Measurements from ENCODE around the gene PARD3. TPM values are rescaled to one million over a fixed set of nuclear protein-coding genes. Genes with fewer than 3 reads are reported as not detected.

The PARD3 gene
- total RNA-seq, 1 donor from 2014 or later, result 35.4 TPM

- TF ChIP-seq EZH2 (IDR thresholded peaks at IDR 0.05; ENCODE audit: insufficient read depth, low read length) (no peak), CTCF (IDR thresholded peaks at IDR 0.05; ENCODE audit: insufficient read depth, low read depth, low read length) (no peak)
- peaks cover 8% of the 10 kb centered on the region for H3K4me1 Mint-ChIP-seq (ENCODE audit: low read depth, unreplicated experiment)
- DNase-seq (ENCODE audit: low read depth), result no peak
These were observed 153.5 kb downstream of the PARD3 start for GRCh38 chr10:34661580-34661979.

GRCh38 chr10:34658934-34659333 is 156.2 kb downstream of the PARD3 start:
- H3K27ac Mint-ChIP-seq (ENCODE audit: unreplicated experiment), result no peak overlapping the region
- no peaks in the 10 kb centered on the region for H3K9me3 ChIP-seq (ENCODE audit: insufficient read depth, low read depth, low read length)
- no peaks in the 10 kb centered on the region for H3K4me1 ChIP-seq (ENCODE audit: insufficient read depth, low read length)
- no peak overlapping the region for H2AFZ ChIP-seq (ENCODE audit: low read depth, low read length)
- no peak overlapping the region for H3K4me2 ChIP-seq (ENCODE audit: low read length)
- H3K36me3 Mint-ChIP-seq (ENCODE audit: low read depth, unreplicated experiment), result peaks cover 1% of the 10 kb centered on the region
- H3K4me3 ChIP-seq (ENCODE audit: insufficient read depth, low read depth, low read length), result no peak overlapping the region
- FAIRE-seq (no peak), DNase-seq (ENCODE audit: low read depth) (no peak)
- peaks cover 13% of the 10 kb centered on the region for H3K79me2 ChIP-seq (ENCODE audit: insufficient read depth, low read length)
- peaks cover 11% of the 10 kb centered on the region for H3K4me1 Mint-ChIP-seq (ENCODE audit: low read depth, unreplicated experiment)
- H3K27ac ChIP-seq (ENCODE audit: low read depth, low read length), result no peak overlapping the region
- H3K4me3 Mint-ChIP-seq (ENCODE audit: unreplicated experiment), result no peak overlapping the region
- no peaks in the 10 kb centered on the region for H3K36me3 ChIP-seq (ENCODE audit: insufficient read depth, low read length)
- TF ChIP-seq CTCF (IDR thresholded peaks at IDR 0.05; ENCODE audit: insufficient read depth, low read depth, low read length), result no peak
- no peak for TF ChIP-seq EZH2 (IDR thresholded peaks at IDR 0.05; ENCODE audit: insufficient read depth, low read length)
- no peak overlapping the region for H3K9ac ChIP-seq (ENCODE audit: low read length)
- no peaks in the 10 kb centered on the region for H3K9me3 Mint-ChIP-seq (ENCODE audit: unreplicated experiment)
- no peaks in the 10 kb centered on the region for H3K27me3 Mint-ChIP-seq (ENCODE audit: low read depth, unreplicated experiment)
- no peaks in the 10 kb centered on the region for H3K27me3 ChIP-seq (ENCODE audit: insufficient read depth, low read length)
- peaks cover 35% of the 10 kb centered on the region for H4K20me1 ChIP-seq (ENCODE audit: insufficient read depth, low read length)

More at GRCh38 chr10:34661580-34661979, 153.5 kb downstream of the PARD3 start:
- H3K36me3 Mint-ChIP-seq (ENCODE audit: low read depth, unreplicated experiment), result peaks cover 1% of the 10 kb centered on the region
- no peaks in the 10 kb centered on the region for H3K27me3 Mint-ChIP-seq (ENCODE audit: low read depth, unreplicated experiment)
- no peaks in the 10 kb centered on the region for H3K27me3 ChIP-seq (ENCODE audit: insufficient read depth, low read length)
- H3K4me1 ChIP-seq (ENCODE audit: insufficient read depth, low read length), result no peaks in the 10 kb centered on the region
- no peaks in the 10 kb centered on the region for H3K9me3 ChIP-seq (ENCODE audit: insufficient read depth, low read depth, low read length)
- peaks cover 6% of the 10 kb centered on the region for H3K79me2 ChIP-seq (ENCODE audit: insufficient read depth, low read length)
- no peak overlapping the region for H3K4me2 ChIP-seq (ENCODE audit: low read length)
- H3K9ac ChIP-seq (ENCODE audit: low read length), result no peak overlapping the region
- H3K27ac Mint-ChIP-seq (ENCODE audit: unreplicated experiment), result no peak overlapping the region
- H3K9me3 Mint-ChIP-seq (ENCODE audit: unreplicated experiment), result no peaks in the 10 kb centered on the region
- no peak overlapping the region for H2AFZ ChIP-seq (ENCODE audit: low read depth, low read length)
- no peaks in the 10 kb centered on the region for H3K36me3 ChIP-seq (ENCODE audit: insufficient read depth, low read length)
- no peak overlapping the region for H3K4me3 Mint-ChIP-seq (ENCODE audit: unreplicated experiment)
- H4K20me1 ChIP-seq (ENCODE audit: insufficient read depth, low read length), result peaks cover 28% of the 10 kb centered on the region
- no peak overlapping the region for H3K27ac ChIP-seq (ENCODE audit: low read depth, low read length)
- no peak overlapping the region for H3K4me3 ChIP-seq (ENCODE audit: insufficient read depth, low read depth, low read length)
- FAIRE-seq, result no peak

GRCh38 chr10:34656661-34657060 is 158.4 kb downstream of the PARD3 start:
- peaks cover 50% of the 10 kb centered on the region for H4K20me1 ChIP-seq (ENCODE audit: insufficient read depth, low read length)
- no peak overlapping the region for H3K9ac ChIP-seq (ENCODE audit: low read length)
- Mint-ChIP-seq H3K27ac (ENCODE audit: unreplicated experiment) (no peak overlapping the region), H3K27me3 (ENCODE audit: low read depth, unreplicated experiment) (no peaks in the 10 kb centered on the region), H3K4me1 (ENCODE audit: low read depth, unreplicated experiment) (peaks cover 23% of the 10 kb centered on the region), H3K36me3 (ENCODE audit: low read depth, unreplicated experiment) (no peaks in the 10 kb centered on the region), H3K4me3 (ENCODE audit: unreplicated experiment) (no peak overlapping the region), H3K9me3 (ENCODE audit: unreplicated experiment) (no peaks in the 10 kb centered on the region)
- H3K4me3 ChIP-seq (ENCODE audit: insufficient read depth, low read depth, low read length), result no peak overlapping the region
- no peak overlapping the region for H2AFZ ChIP-seq (ENCODE audit: low read depth, low read length)
- TF ChIP-seq CTCF (IDR thresholded peaks at IDR 0.05; ENCODE audit: insufficient read depth, low read depth, low read length), result no peak
- H3K4me2 ChIP-seq (ENCODE audit: low read length), result no peak overlapping the region
- H3K27me3 ChIP-seq (ENCODE audit: insufficient read depth, low read length), result no peaks in the 10 kb centered on the region
- no peaks in the 10 kb centered on the region for H3K9me3 ChIP-seq (ENCODE audit: insufficient read depth, low read depth, low read length)
- peaks cover 33% of the 10 kb centered on the region for H3K79me2 ChIP-seq (ENCODE audit: insufficient read depth, low read length)
- H3K27ac ChIP-seq (ENCODE audit: low read depth, low read length), result no peak overlapping the region
- DNase-seq (ENCODE audit: low read depth), result no peak
- H3K4me1 ChIP-seq (ENCODE audit: insufficient read depth, low read length), result no peaks in the 10 kb centered on the region
- FAIRE-seq, result no peak
- no peaks in the 10 kb centered on the region for H3K36me3 ChIP-seq (ENCODE audit: insufficient read depth, low read length)

All from astrocyte (in vitro differentiated cells and primary cell).